SK-N-SH treated with all-trans-retinoic acid at 6 μM for 48 hours (cell line): ENCODE measurements around the gene STXBP5.

Experiments
- ATAC-seq: fragments of 200-7000 bp; cut with Tn5 transposase; 3 replicates; pipeline ENCODE4 v1.9.1; 2020; ENCODE audit warnings: mild to moderate bottlenecking, moderate library complexity
- ARNTL ChIP-seq: fragments of 450-650 bp; formaldehyde crosslinking; IDR thresholded peaks from 2 replicates; pipeline ENCODE4 v1.5.0; 2020; ENCODE audit warnings: low read depth, mild to moderate bottlenecking, moderate library complexity, borderline replicate concordance
- BACH2 ChIP-seq: fragments of 250-450 bp; sonication (Bioruptor Pico); IDR thresholded peaks from 2 replicates; pipeline ENCODE4 v1.9.0; 2021; ENCODE audit warnings: mild to moderate bottlenecking, borderline replicate concordance
- CREB5 ChIP-seq: fragments of 250-450 bp; sonication (Bioruptor Pico); IDR thresholded peaks from 2 replicates; pipeline ENCODE4 v1.5.1; 2020; ENCODE audit warnings: low read depth, mild to moderate bottlenecking, moderate library complexity
- CSDC2 ChIP-seq: fragments of 250-450 bp; sonication (Bioruptor Pico); IDR thresholded peaks from 2 replicates; pipeline ENCODE4 v1.5.0; 2020; ENCODE audit warnings: mild to moderate bottlenecking, moderate library complexity
- CSRNP3 ChIP-seq: fragments of 250-450 bp; sonication (Bioruptor Pico); IDR thresholded peaks from 2 replicates; pipeline ENCODE4 v1.5.1; 2021; ENCODE audit warnings: mild to moderate bottlenecking, moderate library complexity
- ESRRG ChIP-seq: fragments of 250-450 bp; sonication (Bioruptor Pico); IDR thresholded peaks from 2 replicates; pipeline ENCODE4 v1.6.1; 2021; ENCODE audit warnings: mild to moderate bottlenecking
- GLIS3 ChIP-seq: fragments of 250-450 bp; sonication (Bioruptor Pico); IDR thresholded peaks from 2 replicates; pipeline ENCODE4 v1.5.0; 2020; ENCODE audit warnings: mild to moderate bottlenecking, moderate library complexity
- ISL1 ChIP-seq: fragments of 250-450 bp; sonication (Bioruptor Pico); IDR thresholded peaks from 2 replicates; pipeline ENCODE4 v2.1.2; 2022; ENCODE audit warnings: mild to moderate bottlenecking, moderate library complexity
- OSR1 ChIP-seq: fragments of 250-450 bp; sonication (Bioruptor Pico); IDR thresholded peaks from 2 replicates; pipeline ENCODE4 v1.8.0; 2022; ENCODE audit warnings: moderate library complexity, mild to moderate bottlenecking, inconsistent platforms
- PATZ1 ChIP-seq: fragments of 250-450 bp; sonication (Bioruptor Pico); IDR thresholded peaks from 2 replicates; pipeline ENCODE4 v1.8.0; 2020; ENCODE audit warnings: mild to moderate bottlenecking, moderate library complexity, borderline replicate concordance
- POU6F1 ChIP-seq: fragments of 250-450 bp; sonication (Bioruptor Pico); IDR thresholded peaks from 2 replicates; pipeline ENCODE4 v1.8.0; 2021; ENCODE audit warnings: low read depth, mild to moderate bottlenecking, moderate library complexity, borderline replicate concordance
- PPARA ChIP-seq: fragments of 250-450 bp; sonication (Bioruptor Pico); IDR thresholded peaks from 2 replicates; pipeline ENCODE4 v1.5.0; 2020; ENCODE audit warnings: mild to moderate bottlenecking, borderline replicate concordance
- RARB ChIP-seq: fragments of 250-450 bp; sonication (Bioruptor Pico); IDR thresholded peaks from 2 replicates; pipeline ENCODE4 v1.8.0; 2021; ENCODE audit warnings: mild to moderate bottlenecking, moderate library complexity
- SNAI2 ChIP-seq: fragments of 250-450 bp; sonication (Bioruptor Pico); IDR thresholded peaks from 2 replicates; pipeline ENCODE4 v1.5.0; 2020; ENCODE audit warnings: mild to moderate bottlenecking, moderate library complexity
- TCF4 ChIP-seq: fragments of 250-450 bp; sonication (Bioruptor Pico); IDR thresholded peaks from 2 replicates; pipeline ENCODE4 v1.8.0; 2021; ENCODE audit warnings: mild to moderate bottlenecking, moderate library complexity, borderline replicate concordance
- TOX ChIP-seq: fragments of 250-450 bp; sonication (Bioruptor Pico); IDR thresholded peaks from 2 replicates; pipeline ENCODE4 v1.8.0; 2021; ENCODE audit warnings: mild to moderate bottlenecking, moderate library complexity, borderline replicate concordance
- ZFP3 ChIP-seq: fragments of 250-450 bp; sonication (Bioruptor Pico); IDR thresholded peaks from 2 replicates; pipeline ENCODE4 v1.5.0; 2020; ENCODE audit warnings: mild to moderate bottlenecking, moderate library complexity
- ZFP30 ChIP-seq: fragments of 450-650 bp; formaldehyde crosslinking; IDR thresholded peaks from 2 replicates; pipeline ENCODE4 v1.5.0; 2022; ENCODE audit warnings: mild to moderate bottlenecking, moderate library complexity
- ZNF565 ChIP-seq: fragments of 450-650 bp; formaldehyde crosslinking; conservative IDR thresholded peaks from 2 replicates; pipeline ENCODE4 v1.5.0; 2020; ENCODE audit warnings: low read depth, mild to moderate bottlenecking, moderate library complexity
- ZNF70 ChIP-seq: fragments of 450-650 bp; formaldehyde crosslinking; IDR thresholded peaks from 2 replicates; pipeline ENCODE4 v1.5.0; 2020; ENCODE audit warnings: mild to moderate bottlenecking, moderate library complexity
- ZNF8 ChIP-seq: fragments of 450-650 bp; formaldehyde crosslinking; IDR thresholded peaks from 2 replicates; pipeline ENCODE4 v1.5.0; 2020; ENCODE audit warnings: mild to moderate bottlenecking, moderate library complexity

Gene STXBP5

GRCh38 chr6:147177286-147177685 lies 26.9 kb upstream of the STXBP5 start:
- no peak for TF ChIP-seq ZNF8
- no peak for TF ChIP-seq TOX (CRISPR knock-in tag)
- TF ChIP-seq BACH2 (CRISPR knock-in tag) = no peak
- TF ChIP-seq CSDC2 (CRISPR knock-in tag) = no peak
- no peak for TF ChIP-seq ZFP3 (CRISPR knock-in tag)
- TF ChIP-seq CREB5 (CRISPR knock-in tag) = no peak
- TF ChIP-seq SNAI2 (CRISPR knock-in tag) = no peak
- TF ChIP-seq CSRNP3 (CRISPR knock-in tag) = no peak
- TF ChIP-seq ISL1 (CRISPR knock-in tag) = no peak
- TF ChIP-seq ZNF70 (CRISPR knock-in tag) = no peak
- TF ChIP-seq PPARA = no peak
- no peak for TF ChIP-seq POU6F1 (CRISPR knock-in tag)
- TF ChIP-seq OSR1 = no peak
- no peak for TF ChIP-seq GLIS3 (CRISPR knock-in tag)
- TF ChIP-seq, all 23 proteins: peak for 0
- ATAC-seq = no peak

GRCh38 chr6:147178355-147178754 lies 25.9 kb upstream of the STXBP5 start:
- no peak for ATAC-seq
- TF ChIP-seq PATZ1 (CRISPR knock-in tag) (no peak), ISL1 (CRISPR knock-in tag) (no peak), PPARA (no peak), ARNTL (CRISPR knock-in tag) (no peak), ZNF565 (CRISPR knock-in tag) (no peak), ESRRG (no peak), ZNF8 (no peak), ZNF70 (CRISPR knock-in tag) (no peak), ZFP30 (CRISPR knock-in tag) (no peak), OSR1 (no peak), TCF4 (CRISPR knock-in tag) (no peak), GLIS3 (CRISPR knock-in tag) (no peak), POU6F1 (CRISPR knock-in tag) (no peak), SNAI2 (CRISPR knock-in tag) (no peak), RARB (no peak), ZFP3 (CRISPR knock-in tag) (no peak), BACH2 (CRISPR knock-in tag) (no peak), CSRNP3 (CRISPR knock-in tag) (no peak)

GRCh38 chr6:147179809-147180208 lies 24.4 kb upstream of the STXBP5 start:
- no peak for ATAC-seq
- no peak for TF ChIP-seq ISL1 (CRISPR knock-in tag)
- TF ChIP-seq ZNF70 (CRISPR knock-in tag) = no peak
- TF ChIP-seq GLIS3 (CRISPR knock-in tag) = no peak
- no peak for TF ChIP-seq ZFP30 (CRISPR knock-in tag)
